T follicular helper cell (primary cell): ENCODE data around the gene GAPVD1.
"Not testable (repeated sequence)": the region's sequence is repeated elsewhere in the genome, so short reads cannot be mapped to it uniquely, and the experiment has no call there.

Experiments used
- DNase-seq: peaks from one replicate; pipeline ENCODE4 v3.0.0-alpha.2; 2020; ENCODE audit warnings: low read depth

Gene GAPVD1

DNA sequence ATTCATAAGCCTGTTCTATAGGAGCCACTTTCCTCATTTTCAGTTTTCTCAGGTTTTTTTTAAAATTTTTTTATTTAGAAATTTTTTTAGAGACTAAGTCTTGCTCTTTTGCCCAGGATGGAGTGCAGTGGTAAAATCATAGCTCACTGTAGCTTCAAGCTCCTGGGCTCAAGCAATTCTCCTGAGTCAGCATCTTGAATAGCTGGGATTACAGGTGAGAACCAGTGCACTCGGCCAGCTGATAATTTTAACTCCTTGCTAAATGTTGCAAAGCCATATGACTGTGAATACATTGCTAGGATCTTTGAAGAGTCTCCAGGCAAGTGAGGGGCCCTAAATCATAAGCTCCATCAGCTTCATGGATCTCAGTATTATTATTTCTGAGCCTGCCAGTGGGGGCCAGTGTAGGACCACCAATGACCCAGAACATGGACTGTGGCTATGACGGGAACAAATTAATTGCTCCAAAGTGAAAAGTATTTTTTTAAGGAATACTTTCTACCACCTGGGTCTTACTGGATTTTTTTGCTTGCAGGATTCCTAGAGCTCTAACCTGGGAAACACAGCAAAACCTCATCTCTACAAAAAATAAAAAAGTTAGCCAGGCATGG is 5.7 kb upstream of the GAPVD1 start:
- no peak for DNase-seq

- no peak for DNase-seq
These were observed 3.4 kb upstream of the GAPVD1 start for GRCh38 chr9:125258160-125258785.

DNA sequence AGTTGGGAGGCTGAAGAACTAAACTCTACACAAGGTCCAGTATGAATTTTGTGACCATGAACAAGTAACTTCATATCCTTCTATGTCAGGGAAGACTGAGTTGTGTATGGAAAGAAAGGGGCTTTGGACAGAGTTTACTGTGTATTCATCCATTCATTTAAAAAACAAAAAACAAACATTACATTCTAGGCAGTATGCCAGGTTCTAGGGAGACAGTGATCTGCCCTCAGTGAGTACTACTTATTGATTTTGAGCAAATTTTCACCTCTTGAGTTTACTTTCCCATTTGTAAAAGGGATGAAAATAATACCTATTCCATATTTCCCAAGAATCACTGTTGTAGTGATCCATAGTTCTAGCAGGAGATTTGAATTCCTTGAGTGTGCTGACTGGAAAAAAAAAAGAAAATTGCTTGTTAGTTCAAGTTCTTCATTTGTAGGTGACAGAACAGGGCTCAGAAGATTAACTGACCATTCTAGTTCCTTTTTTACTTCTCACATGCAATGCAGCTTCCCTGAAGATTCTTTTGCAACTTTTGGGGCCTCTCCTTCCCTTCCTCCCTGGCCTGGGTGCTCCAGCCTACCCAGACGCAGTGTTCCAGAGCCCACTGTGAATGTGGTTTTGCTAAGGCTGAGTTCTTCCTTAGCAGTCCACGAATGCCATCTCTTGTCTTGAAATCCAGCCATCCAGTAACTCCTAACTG is 2.6 kb upstream of the GAPVD1 start:
- DNase-seq = no peak

- DNase-seq = no peak
These were observed 1.1 kb upstream of the GAPVD1 start for GRCh38 chr9:125260561-125260960.

DNA sequence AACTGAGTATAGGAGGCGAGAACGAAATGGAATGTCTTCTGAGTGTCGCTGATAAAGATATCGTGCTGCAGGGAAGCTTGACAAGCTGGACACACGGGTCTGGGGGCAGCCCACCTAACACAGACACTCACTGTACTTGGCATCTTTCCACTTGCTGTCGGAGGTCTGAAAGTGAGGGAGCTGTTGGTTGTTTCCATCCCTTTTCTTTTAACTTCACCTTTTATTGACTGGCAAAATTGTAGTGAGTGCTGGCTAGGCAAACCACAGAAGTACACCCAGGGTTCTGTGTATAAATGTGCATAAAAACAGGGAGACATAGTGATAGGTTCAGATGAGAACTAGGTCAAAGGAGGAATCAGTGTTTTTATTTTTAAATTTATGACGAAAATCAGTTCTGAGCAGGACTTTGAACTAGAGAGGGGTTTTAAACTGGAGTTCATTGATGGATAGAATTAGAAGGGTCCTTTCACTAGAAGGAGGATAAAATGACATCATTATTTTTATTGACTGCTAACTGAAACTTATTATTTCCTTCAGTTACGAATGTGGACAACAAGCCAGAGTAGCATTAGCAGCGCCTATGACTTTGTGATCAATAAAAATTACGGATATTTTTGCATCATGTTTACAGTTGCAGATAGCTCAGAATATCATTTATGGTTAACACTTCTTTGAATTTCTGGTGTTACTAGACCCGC is 817 bp downstream of the GAPVD1 start:
- no peak for DNase-seq

- peak; percentile 14 for DNase-seq
These were observed 2.4 kb downstream of the GAPVD1 start for GRCh38 chr9:125264068-125264467.

GRCh38 chr9:125268394-125269013 is 6.9 kb downstream of the GAPVD1 start:
- no peak for DNase-seq

- no peak for DNase-seq
These were observed 7.4 kb downstream of the GAPVD1 start for GRCh38 chr9:125269014-125269397.

DNA sequence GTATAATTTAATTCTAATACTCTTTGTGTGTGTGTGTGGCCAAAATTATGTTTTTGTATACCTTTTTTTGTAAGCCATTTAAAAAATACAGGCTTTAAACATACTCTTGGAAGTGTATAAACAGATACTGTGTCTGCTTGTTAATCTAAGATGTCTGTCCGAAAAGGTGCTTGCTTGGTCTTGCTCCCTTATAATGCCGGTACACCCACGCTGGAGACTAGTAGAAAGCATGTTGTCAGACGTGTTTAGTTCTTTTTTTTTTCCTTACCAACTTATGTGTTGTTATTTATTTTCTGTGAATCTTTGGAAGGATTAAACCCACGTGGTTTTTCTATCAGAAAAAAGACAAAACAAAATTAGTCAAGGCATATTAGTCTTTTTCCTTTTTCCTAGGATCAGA is 9.5 kb downstream of the GAPVD1 start:
- DNase-seq = no peak

DNA sequence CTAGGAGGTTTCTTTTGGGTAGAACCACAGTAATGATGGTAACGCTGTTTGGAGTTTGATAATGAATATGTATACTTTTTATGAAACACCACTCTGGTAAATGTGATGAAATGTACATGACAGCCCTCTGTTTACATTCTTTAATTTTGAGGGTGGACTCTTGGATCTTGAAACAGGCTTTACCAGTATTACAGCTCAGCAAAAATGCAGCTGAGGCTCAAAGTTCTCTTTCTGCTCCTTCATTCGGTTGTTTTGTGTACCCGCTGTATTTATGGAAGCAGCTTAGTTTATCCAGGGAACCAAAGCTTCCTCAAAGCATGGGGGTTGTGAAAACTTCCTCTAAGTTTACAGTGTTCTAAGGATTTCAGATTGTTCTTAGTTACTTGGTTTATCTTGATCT is 11.1 kb downstream of the GAPVD1 start:
- no peak for DNase-seq

DNA sequence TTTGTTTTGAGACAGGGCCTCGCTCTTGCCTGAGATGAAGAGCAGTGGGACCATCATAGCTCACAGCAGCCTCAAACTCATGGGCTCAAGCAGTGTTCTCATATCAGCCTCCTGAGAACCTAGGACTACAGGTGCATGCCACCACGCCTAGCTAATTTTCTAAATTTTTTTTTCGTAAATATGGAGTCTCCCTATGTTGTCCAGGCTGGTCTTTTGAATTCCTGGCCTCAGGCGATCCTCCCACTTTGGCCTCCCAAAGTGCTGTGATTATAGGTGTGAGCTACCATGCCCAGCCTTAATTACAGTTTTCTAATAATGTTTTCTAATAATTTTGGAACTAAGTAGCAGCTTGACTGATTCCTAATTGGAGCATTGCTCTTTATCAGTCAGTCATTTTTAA is 15.1 kb downstream of the GAPVD1 start:
- no peak for DNase-seq

DNA sequence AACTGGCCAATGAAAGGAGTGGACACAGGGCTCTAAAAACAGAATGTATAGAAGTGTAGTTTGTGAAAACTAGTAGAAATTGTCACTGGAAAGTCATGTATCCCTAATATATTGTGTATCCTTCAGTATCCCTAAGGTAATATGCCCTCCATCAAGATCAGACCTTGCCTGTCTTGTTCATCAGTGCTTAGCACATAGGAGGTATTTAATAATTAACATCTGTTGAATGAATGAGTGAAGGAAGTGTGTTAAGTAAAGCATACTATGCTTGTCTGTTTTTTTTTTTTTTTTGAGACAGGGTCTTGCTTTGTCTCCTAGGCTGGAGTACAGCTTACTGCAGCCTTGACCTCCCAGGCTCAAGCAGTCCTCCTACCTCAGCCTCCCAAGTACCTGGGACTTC is 15.8 kb downstream of the GAPVD1 start:
- DNase-seq = no peak

GRCh38 chr9:125280945-125281344 is 19.3 kb downstream of the GAPVD1 start:
- no peak for DNase-seq

GRCh38 chr9:125284855-125285254 is 23.2 kb downstream of the GAPVD1 start:
- no peak for DNase-seq

GRCh38 chr9:125286935-125287433 is 25.4 kb downstream of the GAPVD1 start:
- not testable (repeated sequence) for DNase-seq

DNA sequence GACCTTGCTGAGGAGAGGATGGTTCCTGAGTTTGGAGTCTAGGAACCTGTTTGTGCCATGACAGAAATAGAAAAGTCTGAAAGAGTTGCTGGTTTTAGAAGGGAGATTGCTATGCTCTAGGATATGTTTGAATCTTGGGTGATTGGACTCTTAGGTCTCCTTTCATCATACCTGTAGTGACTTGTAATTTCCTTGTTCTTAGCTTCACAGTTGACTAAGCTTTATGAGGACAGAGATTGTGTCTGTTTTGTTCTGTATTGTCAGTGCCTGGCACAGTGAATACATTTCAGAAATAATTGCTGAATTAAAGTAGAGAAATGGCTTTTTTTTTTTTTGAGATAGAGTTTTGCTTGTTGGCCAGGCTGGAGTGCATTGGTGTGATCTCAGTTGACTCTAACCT is 31.5 kb downstream of the GAPVD1 start:
- DNase-seq = no peak

DNA sequence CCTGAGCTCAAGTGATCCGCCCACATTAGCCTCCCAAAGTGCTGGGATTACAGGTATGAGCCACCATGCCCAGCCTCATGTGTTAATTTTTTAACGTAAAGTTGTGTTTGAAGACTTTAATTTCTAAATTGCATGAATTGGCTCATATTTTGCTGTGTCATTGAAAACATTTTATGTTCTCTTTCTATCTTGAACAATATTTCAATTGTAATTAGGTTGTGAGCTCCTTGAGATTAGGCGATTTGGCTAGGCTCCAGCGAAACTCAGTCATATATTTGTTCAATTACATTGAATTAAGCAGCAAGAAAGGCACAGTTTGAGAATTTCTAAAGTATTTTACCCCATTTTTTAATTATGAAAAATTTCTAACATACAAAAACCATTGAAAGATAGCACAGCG is 34.0 kb downstream of the GAPVD1 start:
- no peak for DNase-seq

DNA sequence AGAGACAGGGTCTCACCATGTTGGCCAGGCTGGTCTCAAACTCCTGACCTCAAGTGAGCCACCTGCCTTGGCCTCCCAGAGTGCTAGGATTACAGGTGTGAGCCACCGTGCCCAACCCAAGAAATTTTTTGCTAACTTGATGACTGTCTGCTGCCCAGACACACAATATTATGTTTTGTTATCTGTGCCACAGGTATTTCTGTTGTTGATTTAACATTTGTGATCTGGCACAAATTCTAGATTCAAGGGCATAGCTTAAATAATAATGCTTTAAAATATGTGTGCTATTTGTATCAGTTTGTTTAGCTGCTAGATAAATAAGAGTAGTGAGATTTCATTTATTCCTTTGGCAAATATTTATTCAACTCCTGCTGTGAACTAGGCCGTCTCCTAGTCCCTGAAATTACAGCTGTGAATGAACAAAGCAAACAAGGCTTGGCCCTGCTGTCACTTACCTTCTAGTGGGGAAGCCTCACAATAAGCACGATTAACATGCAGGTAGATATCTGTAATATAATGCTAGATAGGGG is 35.3 kb downstream of the GAPVD1 start:
- no peak for DNase-seq

DNA sequence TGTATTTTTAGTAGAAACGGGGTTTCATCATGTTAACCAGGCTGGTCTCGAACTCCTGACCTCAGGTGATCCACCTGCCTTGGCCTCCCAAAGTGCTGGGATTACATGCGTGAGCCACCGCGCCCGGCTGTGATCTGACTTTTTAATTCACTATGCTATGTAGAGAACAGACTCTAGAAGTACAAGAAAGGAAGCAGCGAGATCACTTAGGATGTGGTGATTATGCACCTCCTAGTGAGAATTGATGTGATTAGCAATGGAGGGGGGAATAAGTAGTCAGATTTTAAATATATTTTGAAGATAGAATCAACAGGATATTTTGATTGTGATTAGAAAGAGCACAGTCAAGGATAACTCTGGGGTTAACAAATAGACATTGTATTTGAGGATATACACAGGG is 36.3 kb downstream of the GAPVD1 start:
- DNase-seq = no peak

DNA sequence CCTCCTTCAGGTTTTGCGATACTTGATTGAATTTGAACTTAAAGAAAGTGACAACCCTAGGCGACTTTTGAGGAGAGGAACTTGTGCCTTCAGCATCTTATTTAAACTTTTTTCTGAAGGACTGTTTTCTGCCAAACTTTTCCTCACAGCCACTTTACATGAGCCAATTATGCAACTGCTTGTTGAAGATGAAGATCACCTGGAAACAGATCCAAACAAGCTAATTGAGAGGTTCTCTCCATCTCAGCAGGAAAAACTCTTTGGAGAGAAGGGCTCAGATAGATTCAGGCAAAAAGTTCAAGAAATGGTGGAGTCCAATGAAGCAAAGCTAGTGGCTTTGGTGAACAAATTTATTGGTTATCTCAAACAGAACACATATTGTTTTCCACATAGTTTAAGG is 40.6 kb downstream of the GAPVD1 start:
- no peak for DNase-seq

DNA sequence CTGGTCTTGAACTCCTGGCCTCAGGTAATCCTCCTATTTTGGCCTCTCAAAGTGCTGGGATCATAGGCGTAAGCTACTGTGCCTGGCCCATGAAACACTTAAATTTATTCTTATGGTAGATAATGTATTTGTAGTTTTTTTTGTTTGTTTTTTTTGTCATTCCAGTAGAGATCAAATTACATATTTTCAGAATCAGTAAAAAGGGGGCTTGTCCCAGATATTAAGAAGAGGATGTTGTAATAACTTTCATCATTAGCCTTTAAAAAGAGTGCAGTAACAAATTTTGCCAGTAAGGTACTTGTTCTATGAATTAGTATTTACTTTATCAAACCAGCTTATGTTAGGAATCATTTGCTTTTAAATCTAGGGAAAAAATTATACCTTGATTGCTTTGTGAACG is 42.6 kb downstream of the GAPVD1 start:
- no peak for DNase-seq

GRCh38 chr9:125312411-125312810 is 50.8 kb downstream of the GAPVD1 start:
- no peak for DNase-seq
